NCI-H1930 (cell line): ENCODE measurements around the gene LANCL2.
A peak's percentile ranks its signal among the peaks of the same experiment; 100 is the strongest.
"Not testable (repeated sequence)": the region's sequence is repeated elsewhere in the genome, so short reads cannot be mapped to it uniquely, and the experiment has no call there.

Source experiments
- DNase-seq, 2 experiments: peaks; one replicate each; lab custom pipeline; 2025; lab: John Stamatoyannopoulos, UW

Gene LANCL2

GRCh38 chr7:55405856-55406541 lies 40.9 kb downstream of the LANCL2 start:
- no peak for DNase-seq

- DNase-seq, result no peak
These were observed 44.5 kb downstream of the LANCL2 start for GRCh38 chr7:55409482-55410225.

GRCh38 chr7:55410667-55411239 lies 45.6 kb downstream of the LANCL2 start:
- DNase-seq, result no peak

- DNase-seq, result no peak
These were observed 46.7 kb downstream of the LANCL2 start for GRCh38 chr7:55411844-55412243.

- DNase-seq, result no peak
These were observed 48.3 kb downstream of the LANCL2 start for GRCh38 chr7:55413442-55413841.

GRCh38 chr7:55415173-55415778 lies 50.1 kb downstream of the LANCL2 start:
- peak; percentile 60 to 62 for DNase-seq

GRCh38 chr7:55417456-55417855 lies 52.3 kb downstream of the LANCL2 start:
- DNase-seq, result not testable (repeated sequence)

GRCh38 chr7:55420530-55420929 lies 55.4 kb downstream of the LANCL2 start:
- DNase-seq, result peak; percentile 33 to 38

- DNase-seq, result no peak
These were observed 58.2 kb downstream of the LANCL2 start for GRCh38 chr7:55423277-55423711.

GRCh38 chr7:55423891-55424290 lies 58.8 kb downstream of the LANCL2 start:
- DNase-seq, result no peak

- no peak for DNase-seq
These were observed 60.1 kb downstream of the LANCL2 start for GRCh38 chr7:55425141-55425752.

- DNase-seq, result no peak
These were observed 61.5 kb downstream of the LANCL2 start for GRCh38 chr7:55426676-55427075.

- DNase-seq, result no peak
These were observed 62.2 kb downstream of the LANCL2 start for GRCh38 chr7:55427342-55427741.

GRCh38 chr7:55427800-55428199 lies 62.7 kb downstream of the LANCL2 start:
- DNase-seq, result no peak

GRCh38 chr7:55429835-55430499 lies 64.8 kb downstream of the LANCL2 start:
- DNase-seq, result no peak

GRCh38 chr7:55431898-55432297 lies 66.8 kb downstream of the LANCL2 start:
- DNase-seq, result no peak

GRCh38 chr7:55432506-55432905 lies 67.4 kb downstream of the LANCL2 start:
- DNase-seq, result no peak

- peak; percentile 45 to 54 for DNase-seq
These were observed 68.0 kb downstream of the LANCL2 start for GRCh38 chr7:55432939-55433784.

- DNase-seq, result no peak
These were observed 70.3 kb downstream of the LANCL2 start for GRCh38 chr7:55435466-55435865.

- DNase-seq, result no peak
These were observed 71.3 kb downstream of the LANCL2 start for GRCh38 chr7:55436457-55436856.

- DNase-seq, result no peak
These were observed 72.2 kb downstream of the LANCL2 start for GRCh38 chr7:55437375-55437774.
